HEK293 (cell line): ENCODE data around the gene ZNF862.

ENCODE experiments used
- CTCF ChIA-PET: fragments of 350-600 bp; formaldehyde crosslinking; extraction: SDS; loops from one replicate; lab custom pipeline; 2021; ENCODE audit warnings: antibody characterized with exemption; lab: Yijun Ruan, JAX
- POLR2A ChIA-PET: fragments of 300-600 bp; formaldehyde crosslinking; extraction: SDS; loops from one replicate; lab custom pipeline; 2020; ENCODE audit warnings: antibody characterized with exemption, inconsistent platforms; lab: Yijun Ruan, JAX
- H3K27ac ChIP-seq: fragments of 200-500 bp; sonication (Bioruptor generic); 2 replicates; pipeline ENCODE4 v1.5.1; 2014; ENCODE audit warnings: low read depth, low read length, control low read depth, inconsistent platforms; ENCODE audit errors: extremely low read depth
- H3K36me3 ChIP-seq, 2 experiments: fragments of 200-500 bp in 1 of 2; sonication (Bioruptor generic) in 1 of 2; 1 replicate in 1 of 2; 2 replicates in 1 of 2; pipeline ENCODE4 v1.5.1; 2014 to 2017; ENCODE audit warnings: inconsistent platforms in 2 of 2, low read length in 2 of 2; ENCODE audit not compliant: control insufficient read depth in 2 of 2, insufficient read depth in 1 of 2
- H3K4me1 ChIP-seq: fragments of 200-500 bp; sonication (Bioruptor generic); 2 replicates; pipeline ENCODE4 v1.5.1; 2014; ENCODE audit warnings: mild to moderate bottlenecking, low read length, inconsistent platforms; ENCODE audit not compliant: control insufficient read depth, insufficient read depth
- H3K4me3 ChIP-seq: 2 replicates; pipeline ENCODE4 v1.5.1; 2011; ENCODE audit warnings: low read depth, mild to moderate bottlenecking, control low read depth, low read length, moderate library complexity
- H3K9me3 ChIP-seq: fragments of 200-500 bp; sonication (Bioruptor generic); 2 replicates; pipeline ENCODE4 v1.5.1; 2014; ENCODE audit warnings: low read depth, low read length, inconsistent platforms; ENCODE audit not compliant: control insufficient read depth, insufficient read depth
- SALL2 ChIP-seq: fragments of 450-650 bp; formaldehyde crosslinking; IDR thresholded peaks from 2 replicates; pipeline ENCODE4 v1.5.0; 2017; ENCODE audit warnings: missing biosample characterization, mild to moderate bottlenecking, missing genetic modification characterization, borderline replicate concordance
- SP2 ChIP-seq: fragments of 450-650 bp; formaldehyde crosslinking; IDR thresholded peaks from 2 replicates; pipeline ENCODE4 v1.5.1; 2016; ENCODE audit warnings: missing biosample characterization, missing genetic modification characterization
- SP3 ChIP-seq: fragments of 450-650 bp; formaldehyde crosslinking; IDR thresholded peaks from 2 replicates; pipeline ENCODE4 v1.5.1; 2016; ENCODE audit warnings: missing biosample characterization, missing genetic modification characterization
- ZBTB8A ChIP-seq: fragments of 450-650 bp; formaldehyde crosslinking; IDR thresholded peaks from 2 replicates; pipeline ENCODE4 v1.5.1; 2016; ENCODE audit warnings: missing biosample characterization, missing genetic modification characterization
- ZNF10 ChIP-seq: fragments of 450-650 bp; formaldehyde crosslinking; IDR thresholded peaks from 2 replicates; pipeline ENCODE4 v1.5.1; 2017; ENCODE audit warnings: missing biosample characterization, missing genetic modification characterization
- ZNF157 ChIP-seq: fragments of 450-650 bp; formaldehyde crosslinking; IDR thresholded peaks from 2 replicates; pipeline ENCODE4 v1.5.1; 2016; ENCODE audit warnings: missing biosample characterization, missing genetic modification characterization
- ZNF23 ChIP-seq: fragments of 450-650 bp; formaldehyde crosslinking; IDR thresholded peaks from 2 replicates; pipeline ENCODE4 v1.5.1; 2016; ENCODE audit warnings: missing biosample characterization, missing genetic modification characterization, borderline replicate concordance
- ZNF558 ChIP-seq: fragments of 450-650 bp; formaldehyde crosslinking; IDR thresholded peaks from 2 replicates; pipeline ENCODE4 v1.5.1; 2016; ENCODE audit warnings: missing biosample characterization, missing genetic modification characterization
- ZNF629 ChIP-seq: fragments of 450-650 bp; formaldehyde crosslinking; IDR thresholded peaks from 2 replicates; pipeline ENCODE4 v1.5.1; 2017; ENCODE audit warnings: missing biosample characterization, missing genetic modification characterization
- ZSCAN30 ChIP-seq: fragments of 450-650 bp; IDR thresholded peaks from 2 replicates; pipeline ENCODE4 v1.5.1; 2018; ENCODE audit warnings: missing biosample characterization, mild to moderate bottlenecking, missing genetic modification characterization, moderate library complexity
- TF ChIP-seq, protein P1 (sequence below): fragments of 450-650 bp; formaldehyde crosslinking; IDR thresholded peaks from 2 replicates; pipeline ENCODE4 v1.5.1; 2016; ENCODE audit warnings: missing biosample characterization, missing genetic modification characterization
- TF ChIP-seq, protein P2 (sequence below): sonication (generic); formaldehyde crosslinking; IDR thresholded peaks from 2 replicates; pipeline ENCODE4 v1.8.1; 2022; ENCODE audit warnings: mild to moderate bottlenecking, moderate library complexity, missing genetic modification reagents
- TF ChIP-seq, protein P3 (sequence below): fragments of 450-650 bp; formaldehyde crosslinking; IDR thresholded peaks from 2 replicates; pipeline ENCODE4 v1.5.1; 2017; ENCODE audit warnings: missing biosample characterization, missing genetic modification characterization
- TF ChIP-seq, protein P4 (sequence below): fragments of 450-650 bp; formaldehyde crosslinking; IDR thresholded peaks from 2 replicates; pipeline ENCODE4 v1.5.1; 2016; ENCODE audit warnings: missing biosample characterization, missing genetic modification characterization
- TF ChIP-seq, protein P5 (sequence below): fragments of 450-650 bp; formaldehyde crosslinking; IDR thresholded peaks from 2 replicates; pipeline ENCODE4 v1.5.1; 2017; ENCODE audit warnings: missing biosample characterization, missing genetic modification characterization
- TF ChIP-seq, protein P6 (sequence below): fragments of 450-650 bp; formaldehyde crosslinking; IDR thresholded peaks from 2 replicates; pipeline ENCODE4 v1.5.1; 2016; ENCODE audit warnings: missing biosample characterization, missing genetic modification characterization
- TF ChIP-seq, protein P7 (sequence below): fragments of 450-650 bp; formaldehyde crosslinking; IDR thresholded peaks from 2 replicates; pipeline ENCODE4 v1.5.1; 2017; ENCODE audit warnings: missing biosample characterization, missing genetic modification characterization
- TF ChIP-seq, protein P8 (sequence below): fragments of 450-650 bp; formaldehyde crosslinking; IDR thresholded peaks from 2 replicates; pipeline ENCODE4 v1.5.1; 2016; ENCODE audit warnings: missing biosample characterization, missing genetic modification characterization

The ZNF862 gene

DNA sequence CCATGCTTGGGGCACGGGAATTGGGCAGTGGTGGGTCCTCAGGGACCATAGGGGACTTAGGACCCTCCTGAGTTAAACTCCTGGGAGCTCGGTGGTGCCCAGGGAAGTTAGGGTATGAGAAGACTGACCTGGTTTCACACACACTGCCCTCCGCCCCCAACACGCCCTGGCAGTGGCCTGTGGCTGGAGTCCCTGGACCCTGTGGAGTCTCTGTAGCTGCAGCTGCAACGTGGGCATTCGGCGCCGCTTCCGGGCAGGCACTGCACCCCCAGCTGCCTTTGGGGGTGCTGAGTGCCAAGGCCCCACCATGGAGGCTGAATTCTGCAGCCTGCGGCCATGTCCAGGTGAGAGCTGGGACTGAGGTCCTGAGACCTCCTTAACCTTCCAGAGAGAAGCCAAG, 29.9 kb upstream of the ZNF862 start:
- CTCF ChIA-PET = interaction anchor here (0.6 to 2.6 kb wide), 8 partner anchors 13 to 146 kb away, joined by 3 to 21 read pairs (median 5); no protein-coding TSS in a partner anchor
- Histone ChIP-seq H3K27ac (no peak overlapping the region), H3K4me3 (no peak overlapping the region), H3K9me3 (no peaks in the 10 kb centered on the region), H3K4me1 (no peaks in the 10 kb centered on the region), H3K36me3 (no peaks in the 10 kb centered on the region)
- TF ChIP-seq ZNF23 (no peak), ZNF157 (tag by site-specific recombination) (no peak), ZNF629 (tag by site-specific recombination) (no peak), ZSCAN30 (no peak)
- TF ChIP-seq, protein P1, sequence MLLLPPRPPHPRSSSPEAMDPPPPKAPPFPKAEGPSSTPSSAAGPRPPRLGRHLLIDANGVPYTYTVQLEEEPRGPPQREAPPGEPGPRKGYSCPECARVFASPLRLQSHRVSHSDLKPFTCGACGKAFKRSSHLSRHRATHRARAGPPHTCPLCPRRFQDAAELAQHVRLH (tag by site-specific recombination) = no peak
- TF ChIP-seq, protein P2, sequence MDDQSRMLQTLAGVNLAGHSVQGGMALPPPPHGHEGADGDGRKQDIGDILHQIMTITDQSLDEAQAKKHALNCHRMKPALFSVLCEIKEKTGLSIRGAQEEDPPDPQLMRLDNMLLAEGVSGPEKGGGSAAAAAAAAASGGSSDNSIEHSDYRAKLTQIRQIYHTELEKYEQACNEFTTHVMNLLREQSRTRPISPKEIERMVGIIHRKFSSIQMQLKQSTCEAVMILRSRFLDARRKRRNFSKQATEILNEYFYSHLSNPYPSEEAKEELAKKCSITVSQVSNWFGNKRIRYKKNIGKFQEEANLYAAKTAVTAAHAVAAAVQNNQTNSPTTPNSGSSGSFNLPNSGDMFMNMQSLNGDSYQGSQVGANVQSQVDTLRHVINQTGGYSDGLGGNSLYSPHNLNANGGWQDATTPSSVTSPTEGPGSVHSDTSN (CRISPR knock-in tag) = no peak
- TF ChIP-seq, protein P3, sequence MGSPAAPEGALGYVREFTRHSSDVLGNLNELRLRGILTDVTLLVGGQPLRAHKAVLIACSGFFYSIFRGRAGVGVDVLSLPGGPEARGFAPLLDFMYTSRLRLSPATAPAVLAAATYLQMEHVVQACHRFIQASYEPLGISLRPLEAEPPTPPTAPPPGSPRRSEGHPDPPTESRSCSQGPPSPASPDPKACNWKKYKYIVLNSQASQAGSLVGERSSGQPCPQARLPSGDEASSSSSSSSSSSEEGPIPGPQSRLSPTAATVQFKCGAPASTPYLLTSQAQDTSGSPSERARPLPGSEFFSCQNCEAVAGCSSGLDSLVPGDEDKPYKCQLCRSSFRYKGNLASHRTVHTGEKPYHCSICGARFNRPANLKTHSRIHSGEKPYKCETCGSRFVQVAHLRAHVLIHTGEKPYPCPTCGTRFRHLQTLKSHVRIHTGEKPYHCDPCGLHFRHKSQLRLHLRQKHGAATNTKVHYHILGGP (tag by site-specific recombination) = no peak
- TF ChIP-seq, protein P4, sequence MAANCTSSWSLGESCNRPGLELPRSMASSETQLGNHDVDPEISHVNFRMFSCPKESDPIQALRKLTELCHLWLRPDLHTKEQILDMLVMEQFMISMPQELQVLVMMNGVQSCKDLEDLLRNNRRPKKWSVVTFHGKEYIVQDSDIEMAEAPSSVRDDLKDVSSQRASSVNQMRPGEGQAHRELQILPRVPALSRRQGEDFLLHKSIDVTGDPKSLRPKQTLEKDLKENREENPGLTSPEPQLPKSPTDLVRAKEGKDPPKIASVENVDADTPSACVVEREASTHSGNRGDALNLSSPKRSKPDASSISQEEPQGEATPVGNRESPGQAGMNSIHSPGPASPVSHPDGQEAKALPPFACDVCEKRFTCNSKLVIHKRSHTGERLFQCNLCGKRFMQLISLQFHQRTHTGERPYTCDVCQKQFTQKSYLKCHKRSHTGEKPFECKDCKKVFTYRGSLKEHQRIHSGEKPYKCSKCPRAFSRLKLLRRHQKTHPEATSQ (tag by site-specific recombination) = no peak
- TF ChIP-seq, protein P5, sequence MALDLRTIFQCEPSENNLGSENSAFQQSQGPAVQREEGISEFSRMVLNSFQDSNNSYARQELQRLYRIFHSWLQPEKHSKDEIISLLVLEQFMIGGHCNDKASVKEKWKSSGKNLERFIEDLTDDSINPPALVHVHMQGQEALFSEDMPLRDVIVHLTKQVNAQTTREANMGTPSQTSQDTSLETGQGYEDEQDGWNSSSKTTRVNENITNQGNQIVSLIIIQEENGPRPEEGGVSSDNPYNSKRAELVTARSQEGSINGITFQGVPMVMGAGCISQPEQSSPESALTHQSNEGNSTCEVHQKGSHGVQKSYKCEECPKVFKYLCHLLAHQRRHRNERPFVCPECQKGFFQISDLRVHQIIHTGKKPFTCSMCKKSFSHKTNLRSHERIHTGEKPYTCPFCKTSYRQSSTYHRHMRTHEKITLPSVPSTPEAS = no peak
- TF ChIP-seq, protein P6, sequence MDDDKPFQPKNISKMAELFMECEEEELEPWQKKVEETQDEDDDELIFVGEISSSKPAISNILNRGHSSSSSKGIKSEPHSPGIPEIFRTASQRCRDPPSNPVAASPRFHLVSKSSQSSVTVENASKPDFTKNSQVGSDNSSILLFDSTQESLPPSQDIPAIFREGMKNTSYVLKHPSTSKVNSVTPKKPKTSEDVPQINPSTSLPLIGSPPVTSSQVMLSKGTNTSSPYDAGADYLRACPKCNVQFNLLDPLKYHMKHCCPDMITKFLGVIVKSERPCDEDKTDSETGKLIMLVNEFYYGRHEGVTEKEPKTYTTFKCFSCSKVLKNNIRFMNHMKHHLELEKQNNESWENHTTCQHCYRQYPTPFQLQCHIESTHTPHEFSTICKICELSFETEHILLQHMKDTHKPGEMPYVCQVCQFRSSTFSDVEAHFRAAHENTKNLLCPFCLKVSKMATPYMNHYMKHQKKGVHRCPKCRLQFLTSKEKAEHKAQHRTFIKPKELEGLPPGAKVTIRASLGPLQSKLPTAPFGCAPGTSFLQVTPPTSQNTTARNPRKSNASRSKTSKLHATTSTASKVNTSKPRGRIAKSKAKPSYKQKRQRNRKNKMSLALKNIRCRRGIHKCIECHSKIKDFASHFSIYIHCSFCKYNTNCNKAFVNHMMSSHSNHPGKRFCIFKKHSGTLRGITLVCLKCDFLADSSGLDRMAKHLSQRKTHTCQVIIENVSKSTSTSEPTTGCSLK (tag by site-specific recombination) = no peak
- POLR2A ChIA-PET = no interaction called here

DNA sequence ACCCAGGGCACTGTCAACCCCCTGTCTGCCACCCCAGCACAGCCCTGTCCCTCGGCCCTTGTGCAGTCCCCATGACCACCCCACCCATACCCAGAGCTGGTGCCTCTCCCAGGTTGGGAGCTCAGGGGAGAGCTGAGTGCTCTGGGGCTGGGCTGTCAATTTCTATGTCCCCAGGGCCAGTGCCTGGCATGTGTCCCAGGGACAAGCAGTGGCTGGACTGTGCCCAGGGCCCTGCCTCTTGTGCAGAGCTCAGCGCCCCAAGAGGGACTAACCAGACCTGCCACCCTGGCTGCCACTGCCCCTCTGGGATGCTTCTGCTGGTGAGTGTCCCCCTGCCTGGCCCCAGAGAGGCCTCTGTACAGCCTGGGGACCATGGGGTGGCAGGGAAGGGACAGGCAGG, 29.0 kb upstream of the ZNF862 start:
- Histone ChIP-seq H3K36me3 (no peaks in the 10 kb centered on the region), H3K27ac (no peak overlapping the region), H3K4me1 (no peaks in the 10 kb centered on the region), H3K4me3 (no peak overlapping the region), H3K9me3 (no peaks in the 10 kb centered on the region)
- ChIA-PET POLR2A (no interaction called here), CTCF (interaction anchor here (1.0 to 1.4 kb wide), 3 partner anchors 10 to 40 kb away, joined by 3 to 6 read pairs (median 3); no protein-coding TSS in a partner anchor)
- TF ChIP-seq SALL2 = no peak

DNA sequence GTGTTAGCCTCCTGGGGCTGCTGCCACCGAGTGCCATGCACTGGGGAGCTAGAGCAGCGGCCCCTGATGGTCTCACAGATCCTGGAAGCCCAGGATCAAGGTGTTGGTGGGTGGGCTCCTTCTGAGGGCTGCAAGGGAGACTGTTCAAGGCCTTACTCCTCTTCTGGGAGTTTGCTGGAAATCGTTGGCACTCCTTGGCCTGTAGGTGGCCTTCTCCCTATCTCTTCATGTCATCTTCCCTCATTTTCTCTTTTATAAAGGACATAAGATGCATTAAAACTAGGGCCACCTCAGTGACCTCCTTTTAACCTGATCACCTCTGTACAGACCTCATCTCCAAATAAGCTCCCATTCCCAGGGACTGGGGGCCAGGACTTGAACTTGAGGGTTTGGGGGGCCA, 27.0 kb upstream of the ZNF862 start:
- Histone ChIP-seq H3K4me3 (no peak overlapping the region), H3K27ac (no peak overlapping the region)

More for the DNA sequence above, 27.0 kb upstream of the ZNF862 start:
- TF ChIP-seq SP2 (tag by site-specific recombination) (no peak), ZNF558 (tag by site-specific recombination) (no peak), ZBTB8A (tag by site-specific recombination) (no peak), SP3 (tag by site-specific recombination) (no peak), ZNF10 (no peak)
- TF ChIP-seq, protein P7, sequence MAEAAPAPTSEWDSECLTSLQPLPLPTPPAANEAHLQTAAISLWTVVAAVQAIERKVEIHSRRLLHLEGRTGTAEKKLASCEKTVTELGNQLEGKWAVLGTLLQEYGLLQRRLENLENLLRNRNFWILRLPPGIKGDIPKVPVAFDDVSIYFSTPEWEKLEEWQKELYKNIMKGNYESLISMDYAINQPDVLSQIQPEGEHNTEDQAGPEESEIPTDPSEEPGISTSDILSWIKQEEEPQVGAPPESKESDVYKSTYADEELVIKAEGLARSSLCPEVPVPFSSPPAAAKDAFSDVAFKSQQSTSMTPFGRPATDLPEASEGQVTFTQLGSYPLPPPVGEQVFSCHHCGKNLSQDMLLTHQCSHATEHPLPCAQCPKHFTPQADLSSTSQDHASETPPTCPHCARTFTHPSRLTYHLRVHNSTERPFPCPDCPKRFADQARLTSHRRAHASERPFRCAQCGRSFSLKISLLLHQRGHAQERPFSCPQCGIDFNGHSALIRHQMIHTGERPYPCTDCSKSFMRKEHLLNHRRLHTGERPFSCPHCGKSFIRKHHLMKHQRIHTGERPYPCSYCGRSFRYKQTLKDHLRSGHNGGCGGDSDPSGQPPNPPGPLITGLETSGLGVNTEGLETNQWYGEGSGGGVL = no peak
- TF ChIP-seq, protein P8, sequence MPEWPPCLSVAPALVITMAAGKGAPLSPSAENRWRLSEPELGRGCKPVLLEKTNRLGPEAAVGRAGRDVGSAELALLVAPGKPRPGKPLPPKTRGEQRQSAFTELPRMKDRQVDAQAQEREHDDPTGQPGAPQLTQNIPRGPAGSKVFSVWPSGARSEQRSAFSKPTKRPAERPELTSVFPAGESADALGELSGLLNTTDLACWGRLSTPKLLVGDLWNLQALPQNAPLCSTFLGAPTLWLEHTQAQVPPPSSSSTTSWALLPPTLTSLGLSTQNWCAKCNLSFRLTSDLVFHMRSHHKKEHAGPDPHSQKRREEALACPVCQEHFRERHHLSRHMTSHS (tag by site-specific recombination) = no peak
- ChIA-PET POLR2A (no interaction called here), CTCF (interaction anchor here (0.7 to 1.7 kb wide), 4 partner anchors 11 to 148 kb away, joined by 3 to 6 read pairs (median 3); partner anchors contain the start of gene ZNF862)
- H3K9me3 ChIP-seq = no peaks in the 10 kb centered on the region
- H3K36me3 ChIP-seq = no peaks in the 10 kb centered on the region
- H3K4me1 ChIP-seq = no peaks in the 10 kb centered on the region
